T47D (cell line): ENCODE measurements around the gene BRIP1.

Experiments
- DNase-seq, 2 experiments: peaks; one replicate each; pipeline versions ENCODE4 v3.0.0 to v3.0.0-alpha.2; 2011 to 2012; ENCODE audit warnings: low read depth in 1 of 2, low spot score in 1 of 2
- JUND ChIP-seq: IDR thresholded peaks from 2 replicates; pipeline ENCODE4 v1.6.1; 2012; ENCODE audit warnings: low read depth
- in situ Hi-C: cut with HindIII; loops from 2 replicates; pipeline ENCODE4 v1.10.0; 2016; ENCODE audit warnings: low sequenced_read_pairs, low pct_unique_long_range_greater_than_20kb

The BRIP1 gene

GRCh38 chr17:61716225-61716829 is 147.0 kb downstream of the BRIP1 start:
- no peak for DNase-seq
- TF ChIP-seq JUND, result no peak

GRCh38 chr17:61715348-61715747 is 148.0 kb downstream of the BRIP1 start:
- no peak for TF ChIP-seq JUND
- in situ Hi-C loops, result no loop called here

More at GRCh38 chr17:61716225-61716829, 147.0 kb downstream of the BRIP1 start:
- in situ Hi-C loops, result no loop called here

GRCh38 chr17:61714300-61714699 is 149.0 kb downstream of the BRIP1 start:
- in situ Hi-C loops, result no loop called here
- no peak for DNase-seq
- TF ChIP-seq JUND, result no peak

More at GRCh38 chr17:61715348-61715747, 148.0 kb downstream of the BRIP1 start:
- no peak for DNase-seq

GRCh38 chr17:61713035-61713434 is 150.3 kb downstream of the BRIP1 start:
- no peak for TF ChIP-seq JUND
- in situ Hi-C loops, result no loop called here
- DNase-seq, result no peak

GRCh38 chr17:61710546-61710945 is 152.8 kb downstream of the BRIP1 start:
- TF ChIP-seq JUND, result no peak

GRCh38 chr17:61709567-61709966 is 153.8 kb downstream of the BRIP1 start:
- in situ Hi-C loops, result no loop called here
- no peak for TF ChIP-seq JUND
- DNase-seq, result no peak

More at GRCh38 chr17:61710546-61710945, 152.8 kb downstream of the BRIP1 start:
- in situ Hi-C loops, result no loop called here
- DNase-seq, result no peak

- no peak for TF ChIP-seq JUND
- in situ Hi-C loops, result no loop called here
- DNase-seq, result no peak
Measured at GRCh38 chr17:61704935-61705449, 158.3 kb downstream of the BRIP1 start.

- in situ Hi-C loops, result no loop called here
- no peak for DNase-seq
Measured at GRCh38 chr17:61702450-61702849, 160.9 kb downstream of the BRIP1 start.

GRCh38 chr17:61701978-61702377 is 161.3 kb downstream of the BRIP1 start:
- no peak for TF ChIP-seq JUND
- no peak for DNase-seq
- in situ Hi-C loops, result no loop called here

More at GRCh38 chr17:61702450-61702849, 160.9 kb downstream of the BRIP1 start:
- TF ChIP-seq JUND, result no peak

GRCh38 chr17:61701334-61701733 is 162.0 kb downstream of the BRIP1 start:
- in situ Hi-C loops, result no loop called here
- no peak for TF ChIP-seq JUND
- DNase-seq, result no peak

- DNase-seq, result no peak
- no peak for TF ChIP-seq JUND
- in situ Hi-C loops, result no loop called here
Measured at GRCh38 chr17:61700252-61700651, 163.1 kb downstream of the BRIP1 start.

- in situ Hi-C loops, result no loop called here
- no peak for TF ChIP-seq JUND
- DNase-seq, result no peak
Measured at GRCh38 chr17:61699694-61700093, 163.6 kb downstream of the BRIP1 start.

- DNase-seq, result no peak
- in situ Hi-C loops, result no loop called here
- TF ChIP-seq JUND, result no peak
Measured at GRCh38 chr17:61699032-61699431, 164.3 kb downstream of the BRIP1 start.

GRCh38 chr17:61698244-61698643 is 165.1 kb downstream of the BRIP1 start:
- in situ Hi-C loops, result no loop called here
- TF ChIP-seq JUND, result no peak
- DNase-seq, result no peak
